Endothelial cell of umbilical vein (primary cell): Measurements from ENCODE around the gene ITPRID2. TPM values are rescaled to one million over a fixed set of nuclear protein-coding genes. Genes with fewer than 3 reads are reported as not detected.

Experiments used
- BruUV-seq: library from RNA; stranded (reverse); fragments of 400-500 nt; replicated peaks from 2 replicates; lab custom pipeline; 2021; lab: Mats Ljungman, UMichigan
- CTCF ChIA-PET: fragments of 300-600, 350-600 bp; sonication (Branson Sonifier 250); formaldehyde crosslinking; loops from one replicate; lab custom pipeline; 2021; ENCODE audit warnings: antibody characterized with exemption, inconsistent platforms; lab: Charles Lee
- POLR2A ChIA-PET: fragments of 300-600, 350-600 bp; sonication (Branson Sonifier 250); formaldehyde crosslinking; loops from one replicate; lab custom pipeline; 2021; ENCODE audit warnings: antibody characterized with exemption, inconsistent platforms; lab: Charles Lee
- DNase-seq: peaks from one replicate; pipeline ENCODE4 v3.0.0-alpha.2; 2011; ENCODE audit warnings: low read depth, low spot score
- FAIRE-seq: peaks from 2 replicates; lab custom pipeline; 2011; peaks lifted over from hg19 to GRCh38; lab: Jason Lieb, UNC
- H2AFZ ChIP-seq: 2 replicates; pipeline ENCODE4 v1.6.0; 2012; ENCODE audit warnings: low read depth, low read length, control low read depth, inconsistent platforms
- H3K27ac ChIP-seq: 2 replicates; pipeline ENCODE4 v1.5.1; 2011; ENCODE audit warnings: low read depth, mild to moderate bottlenecking, control low read depth, low read length, moderate library complexity; ENCODE audit not compliant: insufficient read depth
- H3K27me3 ChIP-seq, 2 experiments: 2 replicates each; pipeline versions ENCODE4 v1.6.0 to v1.6.1; 2011; ENCODE audit warnings: low read length in 2 of 2, mixed read lengths in 1 of 2; ENCODE audit not compliant: control insufficient read depth in 2 of 2, insufficient read depth in 2 of 2
- H3K36me3 ChIP-seq, 2 experiments: 2 replicates in 1 of 2; 3 replicates in 1 of 2; pipeline ENCODE4 v1.5.1; 2011; ENCODE audit warnings: low read length in 2 of 2, mild to moderate bottlenecking in 1 of 2, moderate library complexity in 1 of 2; ENCODE audit not compliant: control insufficient read depth in 2 of 2, insufficient read depth in 2 of 2; ENCODE audit errors: extremely low read depth in 1 of 2
- H3K4me1 ChIP-seq: 3 replicates; pipeline ENCODE4 v1.5.1; 2011; ENCODE audit warnings: mild to moderate bottlenecking, low read length; ENCODE audit not compliant: control insufficient read depth, insufficient read depth; ENCODE audit errors: extremely low read depth
- H3K4me2 ChIP-seq: 2 replicates; pipeline ENCODE4 v1.6.1; 2011; ENCODE audit warnings: low read length, control low read depth, mixed read lengths; ENCODE audit not compliant: insufficient read depth
- H3K4me3 ChIP-seq, 3 experiments: fragments of 200-600 bp in 1 of 3; sonication (generic), shearing (Covaris generic) in 1 of 3; replicated peaks in 1 of 3; 2 replicates each; pipeline ENCODE4 v1.5.1; 2011 to 2016; ENCODE audit warnings: control low read depth in 3 of 3, low read length in 3 of 3, mild to moderate bottlenecking in 2 of 3, inconsistent platforms in 1 of 3, low read depth in 1 of 3, moderate library complexity in 1 of 3; ENCODE audit not compliant: insufficient read depth in 1 of 3
- H3K79me2 ChIP-seq: 2 replicates; pipeline ENCODE4 v1.6.0; 2012; ENCODE audit warnings: low read length, inconsistent platforms; ENCODE audit not compliant: control insufficient read depth, insufficient read depth
- H3K9ac ChIP-seq: replicated peaks from 2 replicates; pipeline ENCODE3; 2011; ENCODE audit warnings: low read length, control low read depth; ENCODE audit not compliant: insufficient read depth; ENCODE audit errors: extremely low read depth
- H3K9me1 ChIP-seq: replicated peaks from 3 replicates; pipeline ENCODE4 v1.6.0; 2011; ENCODE audit warnings: mild to moderate bottlenecking, low read length; ENCODE audit not compliant: control insufficient read depth, insufficient read depth; ENCODE audit errors: extremely low read depth
- H3K9me3 ChIP-seq: replicated peaks from 2 replicates; pipeline ENCODE4 v1.5.1; 2012; ENCODE audit warnings: low read length, inconsistent platforms; ENCODE audit not compliant: control insufficient read depth, insufficient read depth
- H4K20me1 ChIP-seq: replicated peaks from 2 replicates; pipeline ENCODE3; 2011; ENCODE audit warnings: mild to moderate bottlenecking, low read length; ENCODE audit not compliant: control insufficient read depth, insufficient read depth; ENCODE audit errors: extremely low read depth
- CTCF ChIP-seq, 2 donors: IDR thresholded peaks; 1 replicate in 1 of 2; 2 replicates in 1 of 2; pipeline ENCODE4 v1.5.1; 2011; ENCODE audit warnings: low read length in 2 of 2, mild to moderate bottlenecking in 2 of 2, moderate library complexity in 2 of 2, control low read depth in 1 of 2, inconsistent platforms in 1 of 2, low read depth in 1 of 2; ENCODE audit not compliant: insufficient read depth in 1 of 2; ENCODE audit errors: extremely low read depth in 1 of 2
- EZH2 ChIP-seq: IDR thresholded peaks from 2 replicates; pipeline ENCODE4 v1.6.1; 2012; ENCODE audit warnings: borderline replicate concordance, low read depth, mild to moderate bottlenecking, moderate library complexity, low read length, inconsistent platforms; ENCODE audit not compliant: severe bottlenecking
- FOS ChIP-seq: IDR thresholded peaks from 2 replicates; pipeline ENCODE4 v1.6.1; 2011; ENCODE audit warnings: mild to moderate bottlenecking, low read length, moderate library complexity, borderline replicate concordance; ENCODE audit not compliant: insufficient read depth
- GATA2 ChIP-seq: IDR thresholded peaks from 2 replicates; pipeline ENCODE4 v1.7.0; 2011; ENCODE audit warnings: low read depth, mild to moderate bottlenecking, moderate library complexity, mixed read lengths, low read length; ENCODE audit not compliant: insufficient read length, insufficient read depth
- JUN ChIP-seq: IDR thresholded peaks from 2 replicates; pipeline ENCODE4 v1.6.1; 2011; ENCODE audit warnings: borderline replicate concordance, low read depth; ENCODE audit not compliant: insufficient read length, insufficient read depth
- MYC ChIP-seq: IDR thresholded peaks from one replicate; pipeline ENCODE4 v1.6.1; 2011; ENCODE audit warnings: mild to moderate bottlenecking, low read depth, low read length
- POLR2A ChIP-seq: IDR thresholded peaks from 2 replicates; pipeline ENCODE4 v1.6.1; 2012; ENCODE audit warnings: low read depth, mild to moderate bottlenecking, control low read depth, low read length
- POLR2AphosphoS5 ChIP-seq: IDR thresholded peaks from 2 replicates; pipeline ENCODE4 v1.6.1; 2012; ENCODE audit warnings: low read depth, mild to moderate bottlenecking, control low read depth, low read length, moderate library complexity; ENCODE audit not compliant: insufficient read depth
- dilution Hi-C: fragments of 300-500 bp; cut with MboI; formaldehyde crosslinking; loops from one replicate; pipeline ENCODE4 v1.15.0; 2019; ENCODE audit warnings: low sequenced_read_pairs; ENCODE audit not compliant: extremely low pct_ligation_motif_present
- intact Hi-C: fragments of 100-400 bp; cut with micrococcal nuclease; formaldehyde crosslinking; loops from one replicate; pipeline ENCODE4 v1.10.0; 2022
- polyA plus RNA-seq, 4 experiments: library from polyadenylated mRNA; depleted of rRNA in 3 of 4; stranded (reverse) in 3 of 4; unstranded in 1 of 4; fragments of >200 nt; gene quantifications; 2 replicates each; pipeline versions ENCODE4 v1.2.1 to v1.2.3, GENCODE V29; 2011 to 2012; ENCODE audit warnings: missing spikeins in 1 of 4
- total RNA-seq: library from RNA; stranded (reverse); gene quantifications from 2 replicates; pipeline ENCODE4 v1.2.3, GENCODE V29; 2021
- TF ChIP-seq, protein P1 (sequence below): IDR thresholded peaks from 2 replicates; pipeline ENCODE4 v1.6.1; 2011; ENCODE audit not compliant: insufficient read depth, insufficient read length

Gene ITPRID2
- total and polyA plus RNA-seq, 2 donors (not counting 3 experiments of a cell fraction or from before 2014, with no cell fraction given): 37.6 to 272 TPM

DNA sequence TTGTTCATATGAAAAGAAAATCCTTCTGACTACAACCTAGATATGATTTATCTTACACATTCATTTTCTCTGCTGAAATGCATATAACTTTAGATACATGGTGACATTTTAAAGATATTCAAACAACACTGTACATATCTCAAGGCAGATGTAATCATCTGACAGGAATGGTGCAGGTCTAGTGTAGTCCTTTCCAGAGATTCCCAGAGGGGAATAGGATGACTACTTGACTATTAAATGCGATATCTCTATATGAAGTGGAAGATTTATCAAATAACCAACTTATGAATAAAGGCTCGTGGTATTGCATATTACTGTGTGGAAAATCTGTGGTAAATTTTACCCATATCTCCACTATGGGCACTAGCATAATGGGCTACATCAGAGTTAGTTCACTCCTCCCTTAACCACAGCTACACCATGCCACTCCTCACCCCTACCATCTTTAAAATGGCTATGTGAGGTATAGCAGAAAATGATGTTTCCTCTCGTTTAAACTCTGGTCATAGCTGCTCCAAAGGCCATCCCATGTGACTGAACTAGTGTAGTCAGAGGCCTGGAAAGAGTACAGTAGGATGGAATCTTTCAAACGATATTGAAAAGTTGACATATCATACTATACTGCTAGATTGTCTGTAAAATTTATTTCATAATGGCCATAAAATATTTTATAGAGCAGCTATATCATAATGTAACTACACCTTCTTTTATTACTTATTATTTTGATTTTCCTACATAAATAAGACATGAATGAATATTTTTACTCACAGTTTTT is 9.1 kb upstream of the ITPRID2 start:
- intact Hi-C loops: no loop called here
- no peak for FAIRE-seq
- no peak for DNase-seq
- Histone ChIP-seq H4K20me1 (no peaks in the 10 kb centered on the region), H3K36me3 (no peaks in the 10 kb centered on the region), H3K4me2 (no peak overlapping the region), H3K27ac (no peak overlapping the region), H3K4me3 (no peak overlapping the region), H3K9me1 (no peaks in the 10 kb centered on the region), H3K9me3 (no peaks in the 10 kb centered on the region), H2AFZ (no peak overlapping the region), H3K4me1 (peaks cover 5% of the 10 kb centered on the region), H3K9ac (no peak overlapping the region), H3K79me2 (no peaks in the 10 kb centered on the region), H3K27me3 (no peaks in the 10 kb centered on the region)
- no TSS peak for BruUV-seq
- POLR2A ChIA-PET: no interaction called here
- CTCF ChIA-PET: no interaction called here
- TF ChIP-seq POLR2AphosphoS5: no peak
- TF ChIP-seq FOS: no peak
- TF ChIP-seq, protein P1, sequence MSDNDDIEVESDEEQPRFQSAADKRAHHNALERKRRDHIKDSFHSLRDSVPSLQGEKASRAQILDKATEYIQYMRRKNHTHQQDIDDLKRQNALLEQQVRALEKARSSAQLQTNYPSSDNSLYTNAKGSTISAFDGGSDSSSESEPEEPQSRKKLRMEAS: no peak
- TF ChIP-seq MYC: no peak
- no peak for TF ChIP-seq EZH2
- no peak for TF ChIP-seq GATA2
- TF ChIP-seq CTCF (IDR thresholded peaks at IDR 0.05; ENCODE audit: extremely low read depth in 1 of 2, insufficient read depth in 1 of 2, low read depth in 1 of 2, low read length in 2 of 2): no peak
- no peak for TF ChIP-seq POLR2A
- TF ChIP-seq JUN: no peak
- dilution Hi-C loops: no loop called here
